Effector memory CD8-positive, alpha-beta T cell (primary cell): ENCODE measurements around the gene HDGFL1.

Experiments
- ATAC-seq: fragments of 150-1000 bp; cut with Tn5 transposase; replicated peaks from 2 replicates; pipeline ENCODE4 v1.10.0; 2021; ENCODE audit warnings: mild to moderate bottlenecking, moderate library complexity
- DNase-seq, 3 experiments: peaks; one replicate each; pipeline ENCODE4 v3.0.0; 2021
- H3K27ac Mint-ChIP-seq, 2 donors: one replicate each; pipeline ENCODE4 v1.8.0; 2022; ENCODE audit warnings: mild to moderate bottlenecking in 2 of 2, mixed read lengths in 2 of 2, moderate library complexity in 2 of 2
- H3K27me3 Mint-ChIP-seq, 2 donors: one replicate each; pipeline ENCODE4 v1.8.0; 2022; ENCODE audit warnings: mixed read lengths in 2 of 2
- H3K36me3 Mint-ChIP-seq: one replicate; pipeline ENCODE4 v1.8.0; 2022; ENCODE audit warnings: mild to moderate bottlenecking, moderate library complexity, mixed read lengths; ENCODE audit not compliant: insufficient read depth
- H3K4me1 Mint-ChIP-seq, 2 donors: one replicate each; pipeline ENCODE4 v1.8.0; 2022; ENCODE audit warnings: low read depth in 2 of 2, mixed read lengths in 2 of 2
- H3K4me3 Mint-ChIP-seq, 2 donors: one replicate each; pipeline ENCODE4 v1.8.0; 2022; ENCODE audit warnings: mild to moderate bottlenecking in 2 of 2, mixed read lengths in 2 of 2, moderate library complexity in 2 of 2
- H3K9me3 Mint-ChIP-seq, 2 donors: one replicate each; pipeline ENCODE4 v1.8.0; 2022; ENCODE audit warnings: mixed read lengths in 2 of 2

The HDGFL1 gene

DNA sequence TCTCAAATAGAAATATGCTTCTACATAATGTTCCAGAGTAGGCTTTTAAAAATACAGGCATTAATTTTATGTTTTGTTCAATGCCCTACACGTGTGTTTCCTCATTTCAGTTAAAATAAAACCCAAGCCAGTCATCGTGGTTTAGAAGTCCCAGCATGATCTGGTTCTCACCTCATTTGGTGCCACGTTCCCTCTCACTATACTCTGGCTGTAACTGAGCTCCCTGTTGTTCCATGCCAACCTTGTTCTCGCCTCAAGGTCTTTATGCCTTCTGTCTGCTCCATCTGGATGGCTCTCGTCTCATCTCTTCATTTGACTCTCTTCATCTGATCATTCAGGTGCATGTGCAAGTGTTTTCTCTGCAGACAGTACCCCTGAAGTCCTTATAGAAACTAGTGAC is 32.6 kb downstream of the HDGFL1 start:
- Mint-ChIP-seq H3K4me1 (no peaks in the 10 kb centered on the region), H3K4me3 (no peak overlapping the region), H3K27me3 (no peaks in the 10 kb centered on the region), H3K27ac (no peak overlapping the region), H3K36me3 (no peaks in the 10 kb centered on the region), H3K9me3 (peaks cover 6 to 24% of the 10 kb centered on the region in 2 donors)
- ATAC-seq (no peak), DNase-seq (no peak)

GRCh38 chr6:22605736-22606135 is 36.4 kb downstream of the HDGFL1 start:
- no peak overlapping the region for H3K27ac Mint-ChIP-seq
- H3K4me1 Mint-ChIP-seq = no peaks in the 10 kb centered on the region
- no peak overlapping the region for H3K4me3 Mint-ChIP-seq
- H3K9me3 Mint-ChIP-seq = peaks cover 2 to 13% of the 10 kb centered on the region in 2 donors
- ATAC-seq = no peak
- no peaks in the 10 kb centered on the region for H3K36me3 Mint-ChIP-seq
- DNase-seq = no peak
- H3K27me3 Mint-ChIP-seq = no peaks in the 10 kb centered on the region

DNA sequence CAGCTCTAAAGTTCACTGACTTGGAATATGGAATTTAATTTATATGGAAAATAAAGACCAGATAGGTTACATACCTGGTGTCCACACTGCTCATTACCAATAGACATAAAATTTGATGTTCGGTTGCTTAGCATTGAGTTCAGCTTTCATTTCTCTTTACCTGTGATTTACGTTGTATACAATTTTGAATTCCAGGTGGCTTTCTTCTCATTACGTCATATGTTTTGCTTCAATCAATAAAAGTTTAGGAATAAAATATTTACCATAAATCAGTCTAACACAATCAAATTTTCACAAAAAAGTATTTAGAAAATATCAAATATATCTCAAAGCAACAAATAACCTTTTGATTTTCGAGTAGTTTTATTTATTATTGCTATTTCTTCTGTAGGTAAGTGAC is 40.8 kb downstream of the HDGFL1 start:
- no peak for DNase-seq
- no peak overlapping the region for H3K27ac Mint-ChIP-seq
- ATAC-seq = no peak
- peaks cover 0 to 7% of the 10 kb centered on the region in 2 donors for H3K9me3 Mint-ChIP-seq
- H3K4me3 Mint-ChIP-seq = no peak overlapping the region
- no peaks in the 10 kb centered on the region for H3K27me3 Mint-ChIP-seq
- H3K4me1 Mint-ChIP-seq = no peaks in the 10 kb centered on the region
- no peaks in the 10 kb centered on the region for H3K36me3 Mint-ChIP-seq

DNA sequence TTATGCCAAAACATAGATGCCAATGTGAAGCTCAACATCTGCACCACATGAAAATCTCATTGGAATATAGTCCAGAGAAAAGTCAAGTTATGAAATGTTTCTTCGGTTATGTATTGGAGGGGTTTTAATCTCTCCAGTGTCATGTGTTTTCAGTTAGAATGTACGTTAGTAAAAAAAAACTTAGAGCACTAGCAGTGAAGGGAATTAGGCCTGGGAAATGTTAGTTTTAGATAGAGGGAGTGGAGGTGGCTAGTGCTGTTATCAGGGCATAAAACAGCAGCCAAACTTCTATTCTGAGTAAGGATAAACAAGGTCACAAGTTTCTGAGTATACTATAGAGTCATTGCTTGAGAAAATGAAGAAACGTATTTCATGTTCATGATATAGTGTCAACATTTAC is 42.9 kb downstream of the HDGFL1 start:
- Mint-ChIP-seq H3K4me3 (no peak overlapping the region), H3K27me3 (no peaks in the 10 kb centered on the region), H3K27ac (no peak overlapping the region), H3K36me3 (no peaks in the 10 kb centered on the region), H3K9me3 (peaks cover 0 to 7% of the 10 kb centered on the region in 2 donors), H3K4me1 (no peaks in the 10 kb centered on the region)
- DNase-seq (no peak), ATAC-seq (no peak)

DNA sequence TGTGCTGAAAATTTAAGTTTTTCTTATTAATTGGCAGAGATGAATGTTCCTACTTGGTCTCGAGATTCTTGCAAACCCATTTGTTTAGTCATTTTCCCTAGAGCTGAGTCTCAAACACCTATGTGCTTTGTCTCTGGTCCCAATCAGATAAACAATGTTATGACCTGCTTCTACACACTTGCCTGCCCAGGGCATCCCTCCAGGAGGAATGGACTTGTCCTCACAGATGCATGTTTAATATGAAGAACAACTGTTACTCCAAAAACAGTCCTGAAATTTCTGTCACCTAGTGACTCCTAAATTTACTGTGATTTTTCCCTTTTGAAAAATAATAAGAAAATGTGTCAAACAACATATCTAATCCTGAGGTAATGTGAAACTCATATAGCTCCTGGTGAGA is 43.7 kb downstream of the HDGFL1 start:
- Mint-ChIP-seq H3K4me1 (no peaks in the 10 kb centered on the region), H3K27ac (no peak overlapping the region), H3K9me3 (peaks cover 0 to 7% of the 10 kb centered on the region in 2 donors), H3K27me3 (no peaks in the 10 kb centered on the region), H3K36me3 (no peaks in the 10 kb centered on the region), H3K4me3 (no peak overlapping the region)
- DNase-seq (no peak), ATAC-seq (no peak)

- Mint-ChIP-seq H3K36me3 (no peaks in the 10 kb centered on the region), H3K27ac (no peak overlapping the region), H3K27me3 (no peaks in the 10 kb centered on the region), H3K9me3 (peaks cover 0 to 12% of the 10 kb centered on the region in 2 donors), H3K4me3 (no peak overlapping the region), H3K4me1 (no peaks in the 10 kb centered on the region)
- ATAC-seq (no peak), DNase-seq (no peak)
Observed at GRCh38 chr6:22613695-22614094, 44.3 kb downstream of the HDGFL1 start.

DNA sequence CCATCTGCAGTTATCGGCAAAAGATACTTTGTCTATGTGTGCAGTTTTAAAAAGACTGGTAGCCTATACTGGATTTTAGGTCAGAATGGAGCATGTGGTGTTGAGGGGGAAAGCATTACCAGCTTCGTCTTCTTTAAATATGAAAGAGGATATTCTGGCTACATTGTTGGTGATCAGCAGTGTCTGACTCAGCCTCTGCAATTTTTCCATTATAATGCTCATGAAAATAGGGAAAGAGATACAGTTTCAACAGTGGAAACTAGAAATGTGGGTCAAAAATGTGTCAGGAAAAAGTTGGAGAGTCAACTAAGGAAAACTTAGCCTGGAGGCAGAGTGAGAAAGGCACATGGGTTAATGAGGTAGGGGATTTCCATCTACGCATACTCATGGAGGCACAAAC is 45.2 kb downstream of the HDGFL1 start:
- Mint-ChIP-seq H3K4me3 (no peak overlapping the region), H3K36me3 (no peaks in the 10 kb centered on the region), H3K27me3 (no peaks in the 10 kb centered on the region), H3K4me1 (no peaks in the 10 kb centered on the region), H3K9me3 (peaks cover 0 to 13% of the 10 kb centered on the region in 2 donors), H3K27ac (no peak overlapping the region)
- DNase-seq (no peak), ATAC-seq (no peak)

- Mint-ChIP-seq H3K36me3 (no peaks in the 10 kb centered on the region), H3K4me3 (no peak overlapping the region), H3K9me3 (peaks cover 1 to 15% of the 10 kb centered on the region in 2 donors), H3K27ac (no peak overlapping the region), H3K27me3 (no peaks in the 10 kb centered on the region), H3K4me1 (no peaks in the 10 kb centered on the region)
- ATAC-seq = no peak
- no peak for DNase-seq
Observed at GRCh38 chr6:22621028-22621427, 51.7 kb downstream of the HDGFL1 start.
